Ovary (tissue), 3 donors: ENCODE results near the gene RASA4B.
"Not testable (repeated sequence)": the region's sequence is repeated elsewhere in the genome, so short reads cannot be mapped to it uniquely, and the experiment has no call there.

Source experiments
- CTCF ChIP-seq, 3 donors: fragments of 450-650 bp in 2 of 3; fragments of 200-600 bp in 1 of 3; IDR thresholded peaks; one replicate each; pipeline versions ENCODE4 v1.5.1 to v1.8.0; 2016 to 2022; ENCODE audit warnings: antibody characterized with exemption in 3 of 3, mild to moderate bottlenecking in 1 of 3
- EP300 ChIP-seq: sonication (generic); formaldehyde crosslinking; IDR thresholded peaks from one replicate; pipeline ENCODE4 v1.6.1; 2017; ENCODE audit warnings: antibody characterized with exemption
- POLR2A ChIP-seq: fragments of 450-650 bp; IDR thresholded peaks from one replicate; pipeline ENCODE4 v1.6.1; 2017; ENCODE audit warnings: antibody characterized with exemption, mild to moderate bottlenecking, moderate library complexity
- donor health status: DM: no; HTN: no; CAD: no.

GRCh38 chr7:102527822-102528793, 10.5 kb upstream of the RASA4B start:
- not testable (repeated sequence) for TF ChIP-seq POLR2A; CTCF (IDR thresholded peaks at IDR 0.05); EP300
